NCI-H128 (cell line): ENCODE results near the gene SETDB2.
"Not testable (repeated sequence)": the region's sequence is repeated elsewhere in the genome, so short reads cannot be mapped to it uniquely, and the experiment has no call there.

ENCODE experiments used
- DNase-seq: peaks from one replicate; lab custom pipeline; 2025; ENCODE audit not compliant: unreplicated experiment; lab: John Stamatoyannopoulos, UW

The SETDB2 gene

GRCh38 chr13:49466292-49466838 is 22.3 kb downstream of the SETDB2 start:
- no peak for DNase-seq

GRCh38 chr13:49472186-49472585 is 28.1 kb downstream of the SETDB2 start:
- no peak for DNase-seq

GRCh38 chr13:49476529-49476928 is 32.5 kb downstream of the SETDB2 start:
- DNase-seq: no peak

GRCh38 chr13:49481788-49482187 is 37.7 kb downstream of the SETDB2 start:
- no peak for DNase-seq

GRCh38 chr13:49488563-49488962 is 44.5 kb downstream of the SETDB2 start:
- no peak for DNase-seq

- no peak for DNase-seq
These were observed 50.6 kb downstream of the SETDB2 start for GRCh38 chr13:49494645-49495044.

GRCh38 chr13:49495783-49496762 is 52.0 kb downstream of the SETDB2 start, which contains the start of gene PHF11:
PHF11 (plus strand) TSS chr13:49495953; CDS start chr13:49496002, 49 bp downstream.
- DNase-seq: no peak

- not testable (repeated sequence) for DNase-seq
These were observed 52.8 kb downstream of the SETDB2 start for GRCh38 chr13:49496837-49497236.

- no peak for DNase-seq
These were observed 53.2 kb downstream of the SETDB2 start for GRCh38 chr13:49497272-49497671.

- DNase-seq: no peak
These were observed 54.1 kb downstream of the SETDB2 start for GRCh38 chr13:49498206-49498605.

GRCh38 chr13:49499889-49500660 is 56.0 kb downstream of the SETDB2 start:
- DNase-seq: no peak

GRCh38 chr13:49502954-49503353 is 58.9 kb downstream of the SETDB2 start:
- DNase-seq: no peak

GRCh38 chr13:49503951-49504350 is 59.9 kb downstream of the SETDB2 start:
- DNase-seq: no peak

- no peak for DNase-seq
These were observed 68.5 kb downstream of the SETDB2 start for GRCh38 chr13:49512578-49512977.

GRCh38 chr13:49516467-49516866 is 72.4 kb downstream of the SETDB2 start:
- DNase-seq: no peak

- DNase-seq: no peak
These were observed 73.4 kb downstream of the SETDB2 start for GRCh38 chr13:49517461-49517860.

GRCh38 chr13:49521224-49521623 is 77.2 kb downstream of the SETDB2 start:
- DNase-seq: no peak

- DNase-seq: no peak
These were observed 80.8 kb downstream of the SETDB2 start for GRCh38 chr13:49524740-49525501.

GRCh38 chr13:49527123-49527522 is 83.0 kb downstream of the SETDB2 start:
- no peak for DNase-seq

GRCh38 chr13:49528161-49528560 is 84.1 kb downstream of the SETDB2 start:
- DNase-seq: no peak

GRCh38 chr13:49530457-49530856 is 86.4 kb downstream of the SETDB2 start:
- DNase-seq: no peak
